Measurements from ENCODE around the gene LAMA3. TPM values are rescaled to one million over a fixed set of nuclear protein-coding genes. Genes with fewer than 3 reads are reported as not detected.

Gene LAMA3
- total RNA-seq, 2 experiments from 2014 or later: 0.07 TPM; not detected in 1

DNA sequence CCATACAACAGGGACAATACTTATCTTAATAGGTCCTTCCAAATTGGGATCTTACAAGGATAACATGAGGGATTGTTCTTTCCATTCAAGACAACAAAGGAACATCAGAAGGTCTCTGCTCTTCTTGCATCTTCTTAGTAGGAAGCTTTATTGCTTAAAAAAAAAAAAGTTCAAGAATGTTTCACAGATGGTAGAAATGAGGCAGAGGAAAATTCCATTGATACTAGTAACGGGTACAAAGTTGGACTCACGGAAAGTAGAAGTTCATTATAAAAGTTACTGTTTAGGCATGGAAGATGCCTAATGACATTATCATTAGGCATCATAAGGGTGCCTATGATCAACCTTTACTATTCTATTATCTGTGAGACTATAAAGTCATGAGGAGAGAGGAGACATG, 136.2 kb downstream of the LAMA3 start:
- Mint-ChIP-seq H3K36me3 (no peaks in the 10 kb centered on the region), H3K27ac (no peak overlapping the region), H3K4me3 (no peak overlapping the region), H3K27me3 (peaks cover 2% of the 10 kb centered on the region), H3K4me1 (ENCODE audit: low read depth) (peaks cover 33% of the 10 kb centered on the region), H3K9me3 (no peaks in the 10 kb centered on the region)
- no peak for DNase-seq
- ChIA-PET POLR2A (no interaction called here), CTCF (interaction anchor here (0.9 to 1.3 kb wide), 4 partner anchors 12 to 313 kb away, joined by 3 to 4 read pairs (median 3); partner anchors contain the start of gene CABYR)
- intact Hi-C loops (cut with micrococcal nuclease): loop anchor here (5.0 kb wide), 3 partner anchors 47 to 292 kb away; partner anchors contain the start of gene TTC39C

DNA sequence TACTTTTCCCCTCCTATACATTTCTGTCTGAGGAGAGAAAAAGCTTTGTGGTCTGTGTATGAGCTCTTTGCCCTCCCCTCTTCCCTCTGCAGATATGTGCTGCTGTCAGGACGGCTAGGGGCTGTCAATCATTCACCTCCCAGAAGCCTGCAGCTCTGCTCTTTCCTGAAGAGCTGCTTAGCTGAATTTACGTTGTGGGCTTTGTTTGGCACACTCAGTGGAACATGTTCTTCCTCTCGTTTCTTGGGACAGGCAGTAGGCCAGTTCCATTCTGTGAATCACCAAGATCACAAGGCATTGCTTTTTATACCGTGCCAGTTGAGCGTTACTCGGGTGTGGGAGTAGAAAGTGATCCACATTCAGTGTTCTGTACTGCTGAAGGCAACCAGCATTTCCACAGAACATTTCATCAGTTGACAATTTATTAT, 136.7 kb downstream of the LAMA3 start:
- POLR2A ChIA-PET: no interaction called here
- intact Hi-C loops (cut with micrococcal nuclease): loop anchor here (5.0 kb wide), 3 partner anchors 46 to 291 kb away; partner anchors contain the start of gene TTC39C
- no peak overlapping the region for H3K4me3 Mint-ChIP-seq
- H3K4me1 Mint-ChIP-seq (ENCODE audit: low read depth): peaks cover 33% of the 10 kb centered on the region
- peaks cover 2% of the 10 kb centered on the region for H3K27me3 Mint-ChIP-seq
- H3K27ac Mint-ChIP-seq: no peak overlapping the region
- H3K36me3 Mint-ChIP-seq: no peaks in the 10 kb centered on the region
- no peaks in the 10 kb centered on the region for H3K9me3 Mint-ChIP-seq
- CTCF ChIA-PET: interaction anchor here (0.9 to 1.3 kb wide), 3 partner anchors 12 to 313 kb away, joined by 3 to 4 read pairs (median 3); partner anchors contain the start of gene CABYR
- DNase-seq: peak; percentile 16

DNA sequence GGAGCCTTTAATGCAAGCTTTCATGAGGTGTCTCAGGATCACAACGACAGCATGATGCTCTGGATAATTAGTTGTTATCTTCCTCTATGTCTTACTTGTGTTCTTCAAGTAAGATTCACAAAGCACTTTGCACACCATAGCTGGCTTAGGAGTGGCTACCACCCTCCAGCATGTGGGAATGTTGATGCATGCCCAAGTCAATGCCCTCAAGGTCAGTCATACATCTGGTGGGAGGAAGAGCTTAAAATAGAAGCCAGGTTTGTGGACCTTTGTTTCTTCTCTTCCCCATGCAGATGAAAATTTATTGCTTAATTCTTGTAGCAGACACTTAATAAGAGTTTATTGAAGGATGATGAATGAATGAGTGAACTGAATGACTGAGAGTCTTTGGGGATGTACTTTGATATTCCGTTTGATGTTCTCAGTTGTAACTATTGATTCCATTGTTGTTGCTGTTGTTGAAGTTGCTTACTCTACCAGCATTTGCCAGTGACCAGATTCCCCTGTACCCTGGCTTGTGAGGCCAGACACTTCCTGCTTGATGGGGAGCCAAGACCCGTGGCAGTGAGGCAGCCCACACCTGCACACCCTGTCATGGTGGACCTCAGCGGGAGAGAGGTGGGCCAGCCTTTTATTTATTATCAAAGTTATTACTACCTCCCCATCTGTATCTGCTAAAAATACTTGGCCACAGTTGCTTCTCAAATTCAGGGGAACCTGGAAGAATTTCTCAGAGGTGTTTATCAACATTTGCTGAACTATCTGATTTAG, 137.8 kb downstream of the LAMA3 start:
- CTCF ChIA-PET: interaction anchor here (2.1 kb wide), 1 partner anchor 92 kb away, joined by 13 read pairs; no protein-coding TSS in a partner anchor
- no peaks in the 10 kb centered on the region for H3K9me3 Mint-ChIP-seq
- H3K27ac Mint-ChIP-seq: peak overlapping the region; percentile 25
- DNase-seq: no peak
- intact Hi-C loops (cut with micrococcal nuclease): loop anchor here (5.0 kb wide), 3 partner anchors 45 to 290 kb away; partner anchors contain the start of gene TTC39C
- no peaks in the 10 kb centered on the region for H3K36me3 Mint-ChIP-seq
- peaks cover 33% of the 10 kb centered on the region for H3K4me1 Mint-ChIP-seq (ENCODE audit: low read depth)
- POLR2A ChIA-PET: no interaction called here
- peaks cover 2% of the 10 kb centered on the region for H3K27me3 Mint-ChIP-seq
- H3K4me3 Mint-ChIP-seq: no peak overlapping the region

DNA sequence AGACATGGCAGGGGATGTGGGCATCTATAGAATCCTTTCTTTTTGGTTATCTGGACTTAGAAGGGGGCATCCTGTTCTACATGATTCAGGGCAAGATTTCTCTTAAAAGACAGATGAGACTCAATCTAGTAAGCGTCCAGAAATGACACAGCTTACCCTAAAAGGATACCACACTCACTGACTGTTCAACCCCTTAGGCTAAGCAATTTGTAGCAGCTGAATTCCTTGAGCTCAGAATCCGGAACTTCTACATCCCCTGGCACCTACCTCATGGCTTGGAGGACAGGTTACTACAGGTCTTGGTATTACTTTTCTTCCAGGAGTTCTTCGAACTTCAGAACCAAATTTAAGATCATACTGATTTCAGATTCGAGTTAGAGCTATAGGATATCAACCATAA, 138.4 kb downstream of the LAMA3 start:
- intact Hi-C loops (cut with micrococcal nuclease): loop anchor here (1.0 to 5.0 kb wide), 6 partner anchors 45 to 290 kb away; partner anchors contain the start of gene TTC39C
- POLR2A ChIA-PET: no interaction called here
- no peak overlapping the region for H3K27ac Mint-ChIP-seq

DNA sequence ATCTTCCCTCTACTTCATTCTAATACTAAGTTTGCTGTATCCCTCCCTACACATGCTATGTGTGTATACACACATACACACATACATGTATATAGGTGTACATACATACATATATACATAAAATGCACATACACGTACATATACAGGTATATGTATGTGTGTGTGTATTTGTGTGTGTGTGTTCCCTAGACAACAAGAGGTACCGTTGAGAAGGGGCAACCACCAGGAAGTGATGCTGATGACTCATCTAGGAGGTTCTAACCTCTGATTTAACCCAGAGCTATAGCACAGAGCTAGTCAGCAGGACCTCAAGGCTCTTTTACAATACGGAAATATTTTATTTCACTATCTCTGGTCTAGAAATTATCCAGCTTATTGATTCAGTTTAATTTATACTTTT, 139.2 kb downstream of the LAMA3 start:
- Mint-ChIP-seq H3K9me3 (no peaks in the 10 kb centered on the region), H3K27ac (peak overlapping the region; percentile 15), H3K27me3 (peaks cover under 1% of the 10 kb centered on the region), H3K36me3 (no peaks in the 10 kb centered on the region), H3K4me1 (ENCODE audit: low read depth) (peaks cover 33% of the 10 kb centered on the region), H3K4me3 (no peak overlapping the region)
- peak; percentile 59 for DNase-seq
- intact Hi-C loops (cut with micrococcal nuclease): loop anchor here (1.0 to 5.0 kb wide), 6 partner anchors 44 to 289 kb away; partner anchors contain the start of gene TTC39C
- ChIA-PET POLR2A (no interaction called here), CTCF (interaction anchor here (1.4 to 2.1 kb wide), 3 partner anchors 17 to 206 kb away, joined by 4 to 13 read pairs (median 6); no protein-coding TSS in a partner anchor)

More for the DNA sequence above, 138.4 kb downstream of the LAMA3 start:
- Mint-ChIP-seq H3K27me3 (peaks cover 2% of the 10 kb centered on the region), H3K4me1 (ENCODE audit: low read depth) (peaks cover 33% of the 10 kb centered on the region), H3K9me3 (no peaks in the 10 kb centered on the region), H3K36me3 (no peaks in the 10 kb centered on the region), H3K4me3 (no peak overlapping the region)
- no peak for DNase-seq
- CTCF ChIA-PET: interaction anchor here (1.4 to 2.1 kb wide), 2 partner anchors 91 to 206 kb away, joined by 6 to 13 read pairs; no protein-coding TSS in a partner anchor

DNA sequence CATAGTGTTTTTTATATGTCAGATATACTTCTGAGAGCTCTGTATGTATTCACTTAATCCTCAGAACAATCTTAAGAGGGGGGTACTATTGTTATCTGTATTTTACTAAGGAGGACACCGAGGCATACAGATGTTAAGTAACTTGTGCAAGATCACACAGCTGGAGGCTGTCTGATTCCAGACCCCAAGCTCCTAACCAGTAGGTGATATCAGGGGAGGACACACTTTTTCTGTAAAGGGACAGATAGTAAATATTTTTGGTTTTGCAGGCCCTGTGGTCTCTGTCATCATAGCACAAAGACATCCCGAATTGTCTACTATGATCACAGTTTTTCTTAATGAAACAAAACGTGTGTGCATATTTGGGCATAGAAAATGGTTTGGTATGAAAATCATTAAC, 143.7 kb downstream of the LAMA3 start:
- intact Hi-C loops (cut with micrococcal nuclease): no loop called here
- ChIA-PET POLR2A (no interaction called here), CTCF (no interaction called here)
- Mint-ChIP-seq H3K9me3 (no peaks in the 10 kb centered on the region), H3K36me3 (no peaks in the 10 kb centered on the region), H3K27me3 (no peaks in the 10 kb centered on the region), H3K4me1 (ENCODE audit: low read depth) (peaks cover 10% of the 10 kb centered on the region), H3K4me3 (no peak overlapping the region), H3K27ac (no peak overlapping the region)
- no peak for DNase-seq

DNA sequence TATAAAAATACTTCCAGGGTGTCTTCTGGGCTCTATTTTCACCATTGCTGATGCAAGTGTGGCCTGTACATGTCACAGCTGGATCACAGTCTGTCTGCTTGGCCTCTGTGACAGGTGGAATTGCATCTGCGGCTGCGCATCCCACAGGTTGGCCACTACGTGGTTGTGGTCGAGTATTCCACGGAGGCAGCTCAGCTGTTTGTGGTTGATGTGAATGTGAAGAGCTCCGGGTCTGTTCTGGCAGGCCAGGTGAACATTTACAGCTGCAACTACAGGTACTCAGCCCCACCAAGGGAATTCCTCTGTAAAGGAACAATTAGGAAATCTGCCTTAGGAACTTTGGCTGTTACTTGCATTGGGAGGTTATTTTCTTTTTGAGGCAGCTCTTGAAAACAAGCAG, 144.5 kb downstream of the LAMA3 start:
- Mint-ChIP-seq H3K9me3 (no peaks in the 10 kb centered on the region), H3K27ac (no peak overlapping the region), H3K4me3 (no peak overlapping the region), H3K27me3 (no peaks in the 10 kb centered on the region), H3K36me3 (no peaks in the 10 kb centered on the region), H3K4me1 (ENCODE audit: low read depth) (peaks cover 9% of the 10 kb centered on the region)
- ChIA-PET CTCF (interaction anchor here (0.6 kb wide), 1 partner anchor 203 kb away, joined by 3 read pairs; no protein-coding TSS in a partner anchor), POLR2A (no interaction called here)
- intact Hi-C loops (cut with micrococcal nuclease): no loop called here
- DNase-seq: no peak

DNA sequence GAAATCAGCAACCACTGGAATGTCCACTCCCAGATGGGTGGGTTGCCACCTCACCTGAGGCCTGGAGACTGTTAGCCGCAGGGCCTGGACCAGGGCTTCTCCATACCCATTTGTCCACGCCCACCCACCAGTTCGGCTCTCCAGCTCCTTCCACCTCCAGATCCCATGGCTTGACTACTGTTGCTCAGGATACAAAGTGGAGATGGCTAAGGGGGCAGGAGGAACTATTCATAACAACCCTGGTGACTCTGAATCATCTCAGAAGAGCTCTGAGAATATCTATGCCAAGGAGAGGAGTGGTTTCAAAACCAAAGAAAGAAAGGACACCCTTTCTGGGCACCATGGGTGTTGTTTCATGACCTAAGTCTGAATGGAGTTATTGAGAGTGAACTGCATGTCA, 145.8 kb downstream of the LAMA3 start:
- no peak overlapping the region for H3K27ac Mint-ChIP-seq
- no peak overlapping the region for H3K4me3 Mint-ChIP-seq
- DNase-seq: no peak
- no peaks in the 10 kb centered on the region for H3K36me3 Mint-ChIP-seq
- no peaks in the 10 kb centered on the region for H3K9me3 Mint-ChIP-seq
- peaks cover 8% of the 10 kb centered on the region for H3K4me1 Mint-ChIP-seq (ENCODE audit: low read depth)
- H3K27me3 Mint-ChIP-seq: no peaks in the 10 kb centered on the region
- ChIA-PET POLR2A (no interaction called here), CTCF (no interaction called here)
- intact Hi-C loops (cut with micrococcal nuclease): no loop called here

DNA sequence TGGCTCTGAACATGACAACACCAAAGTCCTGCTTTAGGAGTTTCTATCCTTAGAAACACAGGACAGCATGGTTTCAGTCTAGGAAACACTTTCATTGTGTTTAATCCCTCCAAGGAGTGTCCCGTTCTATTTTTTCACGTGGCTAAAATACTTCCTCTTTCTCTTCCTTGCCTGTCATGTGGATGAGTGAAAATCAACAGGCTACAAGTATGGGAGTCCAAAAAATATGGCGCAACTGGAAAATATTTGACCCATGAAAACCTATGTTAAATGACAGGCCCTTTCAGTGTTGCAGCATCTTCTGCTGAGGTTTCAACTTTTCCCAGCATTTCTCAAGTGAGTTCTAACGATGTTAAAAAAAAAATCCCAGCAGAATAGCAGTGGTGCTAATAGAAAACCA, 146.3 kb downstream of the LAMA3 start:
- H3K9me3 Mint-ChIP-seq: no peaks in the 10 kb centered on the region
- no peaks in the 10 kb centered on the region for H3K36me3 Mint-ChIP-seq
- intact Hi-C loops (cut with micrococcal nuclease): no loop called here
- H3K27ac Mint-ChIP-seq: no peak overlapping the region
- no peak for DNase-seq
- no peaks in the 10 kb centered on the region for H3K27me3 Mint-ChIP-seq
- POLR2A ChIA-PET: no interaction called here
- CTCF ChIA-PET: no interaction called here
- no peak overlapping the region for H3K4me3 Mint-ChIP-seq
- H3K4me1 Mint-ChIP-seq (ENCODE audit: low read depth): peaks cover 8% of the 10 kb centered on the region

DNA sequence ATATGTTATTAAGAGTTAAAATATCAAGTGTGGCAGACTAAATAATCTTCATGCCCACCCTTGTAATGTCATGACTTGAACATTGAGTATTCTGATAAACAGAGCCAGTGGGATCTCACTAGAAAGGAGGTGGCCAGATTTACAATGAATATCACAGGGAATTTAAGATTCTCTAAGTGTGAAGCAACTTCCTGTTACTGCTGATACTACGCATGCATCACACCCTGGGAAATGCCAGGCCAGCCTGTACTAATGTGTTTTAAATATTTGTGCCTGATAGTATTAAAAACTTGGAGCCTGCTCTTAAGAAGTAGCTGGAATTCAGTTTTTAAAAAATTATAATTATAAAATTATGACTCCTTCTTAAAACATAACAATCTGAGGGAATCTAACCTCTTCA, 148.3 kb downstream of the LAMA3 start:
- Mint-ChIP-seq H3K4me3 (no peak overlapping the region), H3K36me3 (no peaks in the 10 kb centered on the region), H3K27me3 (no peaks in the 10 kb centered on the region), H3K9me3 (no peaks in the 10 kb centered on the region), H3K27ac (no peak overlapping the region), H3K4me1 (ENCODE audit: low read depth) (peaks cover 8% of the 10 kb centered on the region)
- no peak for DNase-seq
- POLR2A ChIA-PET: no interaction called here
- CTCF ChIA-PET: interaction anchor here (1.2 kb wide), 1 partner anchor 12 kb away, joined by 4 read pairs; no protein-coding TSS in a partner anchor
- intact Hi-C loops (cut with micrococcal nuclease): no loop called here

DNA sequence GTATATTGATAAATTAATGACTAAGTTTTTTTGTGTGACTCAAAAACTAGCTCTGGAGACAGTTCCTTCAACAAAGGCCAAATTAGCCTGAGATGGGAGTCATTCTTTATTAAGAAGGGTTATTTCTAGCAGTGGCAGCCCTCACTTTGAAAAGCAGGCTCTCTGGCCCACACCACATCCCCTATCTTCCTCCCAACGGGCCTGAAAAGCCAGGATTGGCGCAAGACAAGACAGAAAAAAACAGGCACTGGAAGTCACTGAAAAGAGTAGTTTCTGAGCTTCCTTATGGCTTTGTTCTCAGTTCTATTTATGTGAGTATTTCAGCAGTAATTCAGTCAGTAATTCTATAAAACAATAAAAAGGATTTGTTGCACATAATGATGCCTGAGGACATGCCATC, 149.0 kb downstream of the LAMA3 start:
- ChIA-PET POLR2A (interaction anchor here (0.6 to 1.2 kb wide), 3 partner anchors 14 to 311 kb away, joined by 3 to 4 read pairs (median 3); no protein-coding TSS in a partner anchor), CTCF (interaction anchor here (0.6 to 1.6 kb wide), 3 partner anchors 13 to 216 kb away, joined by 3 to 5 read pairs (median 4); no protein-coding TSS in a partner anchor)
- intact Hi-C loops (cut with micrococcal nuclease): no loop called here
- DNase-seq: no peak
- Mint-ChIP-seq H3K4me1 (ENCODE audit: low read depth) (peaks cover 8% of the 10 kb centered on the region), H3K36me3 (no peaks in the 10 kb centered on the region), H3K27me3 (no peaks in the 10 kb centered on the region), H3K27ac (no peak overlapping the region), H3K4me3 (no peak overlapping the region), H3K9me3 (no peaks in the 10 kb centered on the region)

DNA sequence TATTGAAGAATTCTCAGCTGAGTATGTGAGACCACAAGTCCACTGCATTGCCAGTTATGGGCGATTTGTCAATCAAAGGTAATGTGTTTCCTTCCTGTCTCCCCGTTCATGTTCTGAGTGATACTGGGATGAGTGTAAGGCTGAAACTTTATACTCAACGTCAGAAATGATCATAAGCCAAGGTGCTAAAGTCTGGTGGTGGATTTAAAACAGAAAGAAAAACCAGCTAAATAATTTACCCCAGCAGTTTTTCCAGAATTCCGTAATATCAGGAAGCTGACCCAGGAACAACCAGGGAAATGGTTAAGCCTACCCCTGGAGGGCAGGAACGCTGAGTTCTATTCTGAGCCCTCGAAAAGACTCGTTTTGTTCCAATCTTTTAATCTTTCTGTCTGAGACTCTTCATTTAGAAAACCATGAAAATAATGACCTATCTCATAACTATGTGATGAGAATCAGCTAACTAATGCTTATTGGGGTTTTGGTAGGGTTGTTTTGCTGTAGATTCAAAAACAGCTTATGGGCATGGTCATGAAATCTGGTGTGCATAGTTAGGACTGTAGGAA, 149.6 kb downstream of the LAMA3 start:
- intact Hi-C loops (cut with micrococcal nuclease): no loop called here
- Mint-ChIP-seq H3K27me3 (no peaks in the 10 kb centered on the region), H3K27ac (no peak overlapping the region), H3K9me3 (no peaks in the 10 kb centered on the region), H3K4me3 (no peak overlapping the region), H3K36me3 (no peaks in the 10 kb centered on the region), H3K4me1 (ENCODE audit: low read depth) (peaks cover 8% of the 10 kb centered on the region)
- ChIA-PET POLR2A (interaction anchor here (0.6 to 1.2 kb wide), 4 partner anchors 14 to 311 kb away, joined by 3 to 4 read pairs (median 3); no protein-coding TSS in a partner anchor), CTCF (interaction anchor here (1.2 to 1.6 kb wide), 2 partner anchors 14 to 80 kb away, joined by 4 to 5 read pairs; no protein-coding TSS in a partner anchor)
- DNase-seq: peak; percentile 16
